Inflammatory macrophage (primary cell): ENCODE measurements around the gene CXCL1.

ENCODE experiments used
- DNase-seq, 2 donors: peaks; one replicate each; pipeline ENCODE4 v3.0.0-alpha.2; 2020 to 2022

CXCL1 gene

GRCh38 chr4:73918058-73918457 is 48.9 kb downstream of the CXCL1 start:
- DNase-seq, result no peak

GRCh38 chr4:73919691-73920090 is 50.5 kb downstream of the CXCL1 start:
- no peak for DNase-seq
